ENCODE data around the gene NR1D2.

Gene NR1D2

DNA sequence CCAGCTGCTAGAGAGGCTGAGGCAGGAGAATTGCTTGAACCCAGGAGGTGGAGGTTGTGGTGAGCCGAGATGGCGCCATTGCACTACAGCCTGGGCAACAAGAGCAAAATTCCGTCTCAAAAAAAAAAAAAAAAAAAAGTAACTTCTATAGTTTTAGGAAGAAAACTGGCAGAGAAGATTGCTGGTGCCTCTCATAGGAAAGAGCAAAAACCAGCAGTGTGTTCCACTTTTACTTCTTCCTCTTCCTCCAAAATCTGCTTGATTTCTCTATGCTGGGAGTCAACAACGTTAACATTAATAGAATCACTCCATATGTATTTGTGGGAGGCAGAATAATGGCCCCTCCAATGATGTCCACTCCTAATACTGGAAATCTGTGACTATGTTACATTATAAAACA lies 12.5 kb upstream of the NR1D2 start:
- no peak for DNase-seq

DNA sequence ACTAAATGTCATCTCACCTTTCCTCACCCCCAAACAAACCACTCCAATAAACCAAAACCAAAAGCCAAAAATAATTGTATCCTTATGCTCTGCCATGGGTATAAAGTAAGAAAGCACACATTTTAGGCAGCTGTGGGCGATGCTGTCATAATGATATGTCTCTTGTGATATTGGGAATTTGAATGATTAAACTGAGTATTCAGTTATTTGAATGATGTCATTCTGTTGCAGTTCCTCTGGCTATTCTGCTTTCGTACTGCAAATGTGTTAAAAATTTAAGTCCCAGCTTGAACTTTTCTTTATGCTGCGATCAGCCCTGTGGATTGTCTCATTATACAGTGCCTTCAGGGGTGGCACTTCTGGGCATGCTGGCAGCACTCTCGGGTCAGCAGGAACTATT lies 10.8 kb upstream of the NR1D2 start:
- DNase-seq = no peak

DNA sequence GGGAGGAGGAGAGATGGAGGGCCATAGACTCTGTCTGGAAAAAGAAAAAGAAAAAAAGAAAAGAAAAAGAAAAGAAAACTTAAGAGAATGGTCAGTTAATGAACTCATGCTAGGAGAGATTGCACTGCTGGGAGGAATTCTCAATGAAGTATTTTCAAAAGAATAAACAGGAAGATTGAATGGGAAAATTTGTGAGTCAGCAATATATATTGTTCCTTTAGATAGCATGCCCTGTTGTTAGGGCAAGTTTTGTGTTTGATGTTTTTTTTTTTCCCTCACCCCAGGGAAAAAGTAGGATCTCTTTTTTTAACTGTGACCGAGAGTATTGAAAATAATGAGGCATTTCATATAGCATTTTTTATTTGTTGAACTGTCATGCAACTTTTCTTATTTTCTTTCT lies 7.8 kb upstream of the NR1D2 start:
- DNase-seq = no peak

DNA sequence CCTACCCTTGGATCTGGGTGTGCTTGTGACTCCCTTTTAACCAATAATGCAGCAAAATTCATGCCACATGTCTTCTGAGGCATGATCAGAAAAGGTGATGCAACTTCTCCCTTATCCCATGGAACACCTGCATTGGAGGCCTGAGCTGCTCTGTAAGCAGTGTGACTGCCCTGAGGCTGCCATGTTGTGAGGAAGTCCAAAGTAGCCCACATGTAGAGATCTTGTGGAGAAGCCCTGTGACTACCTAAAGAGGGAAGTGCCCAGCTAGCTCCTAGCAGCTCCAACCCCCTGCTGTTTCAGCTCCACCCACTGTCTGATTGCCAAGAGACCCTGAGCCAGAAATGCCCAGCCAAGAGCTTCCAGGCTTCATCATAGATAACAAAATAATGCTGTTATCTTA lies 6.4 kb upstream of the NR1D2 start:
- no peak for DNase-seq

DNA sequence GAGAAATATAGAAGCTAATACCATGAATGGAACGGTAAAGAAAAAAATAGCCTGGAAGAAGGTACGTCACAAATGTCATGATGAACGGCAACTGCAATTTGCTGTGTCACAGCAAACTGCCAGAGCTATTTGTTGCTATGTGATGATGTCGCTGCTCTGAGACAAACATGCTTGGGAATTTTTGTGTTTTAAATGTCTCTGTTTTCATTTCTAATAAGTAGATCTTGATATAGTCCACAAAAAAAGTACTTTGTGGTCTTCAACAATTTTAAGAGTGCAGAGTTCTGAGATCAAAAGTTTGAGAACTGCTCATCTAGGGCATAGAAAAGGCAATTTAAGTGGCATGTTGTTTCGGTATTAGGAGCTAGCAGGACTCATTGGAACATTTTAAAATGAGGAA lies 4.3 kb upstream of the NR1D2 start:
- DNase-seq = no peak

DNA sequence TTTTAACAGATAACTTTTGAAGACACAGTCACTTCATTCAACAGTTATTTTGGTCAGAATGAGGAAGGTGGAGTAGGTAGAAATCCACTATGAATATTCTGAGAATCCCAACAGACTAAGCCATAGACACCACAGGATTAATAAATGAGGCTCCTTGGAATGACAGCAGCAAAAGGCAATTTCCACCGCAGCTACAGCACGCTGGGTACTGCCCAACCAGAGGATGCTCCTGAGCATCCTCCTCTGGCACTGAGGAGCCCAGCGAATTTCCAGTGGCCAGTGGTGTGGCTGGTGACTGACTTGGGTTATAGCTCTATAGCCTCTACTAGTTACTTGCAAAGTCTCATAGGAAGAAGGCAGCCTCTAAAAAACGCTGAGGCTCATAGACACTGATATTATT lies 3.6 kb upstream of the NR1D2 start:
- DNase-seq = no peak

DNA sequence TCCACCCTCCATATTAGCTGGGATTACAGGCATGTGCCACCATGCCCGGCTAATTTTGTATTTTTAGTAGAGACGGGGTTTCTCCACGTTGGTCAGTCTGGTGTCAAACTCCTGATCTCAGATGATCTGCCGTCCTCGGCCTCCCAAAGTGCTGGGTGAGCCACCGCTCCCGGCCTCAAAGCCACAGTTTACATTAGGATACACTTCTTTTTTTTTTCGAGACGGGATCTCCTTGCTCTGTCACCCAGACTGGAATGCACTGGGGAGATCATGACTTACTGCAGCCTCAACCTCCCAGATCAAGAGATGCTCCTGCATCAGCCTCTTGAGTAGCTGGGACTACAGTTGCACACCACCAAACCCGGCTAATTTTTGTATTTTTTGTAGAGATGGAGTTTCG lies 2.5 kb upstream of the NR1D2 start:
- DNase-seq = no peak

DNA sequence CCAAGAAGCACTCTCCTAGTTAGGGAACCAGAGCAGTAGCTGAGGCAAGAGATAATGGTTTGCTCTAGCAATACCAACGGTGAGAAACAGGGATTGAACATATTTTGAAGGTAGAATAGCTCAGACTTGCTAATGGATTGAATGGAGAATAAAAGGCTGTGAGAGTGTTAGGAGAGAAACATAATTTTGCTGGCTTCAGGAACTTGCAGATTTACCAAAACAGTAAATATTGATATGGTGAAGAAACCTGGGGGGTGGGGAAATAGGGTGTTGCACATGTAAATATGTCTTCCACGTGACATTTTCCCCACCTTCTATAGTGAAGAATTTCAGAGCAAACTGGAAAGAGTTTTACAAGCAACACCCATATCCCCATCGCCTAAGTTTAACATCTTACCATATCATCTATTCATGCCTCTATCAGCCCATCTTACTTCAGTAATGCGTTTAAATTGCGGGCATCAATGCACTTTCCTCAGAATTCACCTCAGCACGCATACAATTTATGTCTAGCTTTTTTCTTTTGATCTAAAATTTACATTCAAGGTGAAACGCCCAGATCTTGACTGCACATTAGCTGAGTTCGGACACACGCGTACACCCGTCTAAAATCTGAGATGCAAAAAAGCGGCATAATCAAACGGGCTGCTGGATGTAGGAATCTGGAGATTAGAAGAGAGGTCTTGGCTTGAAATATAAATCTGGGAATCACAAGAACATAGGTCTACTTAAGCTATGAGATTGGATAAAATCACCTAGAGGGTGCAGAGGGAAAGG lies 891 bp upstream of the NR1D2 start:
- DNase-seq = no peak

DNA sequence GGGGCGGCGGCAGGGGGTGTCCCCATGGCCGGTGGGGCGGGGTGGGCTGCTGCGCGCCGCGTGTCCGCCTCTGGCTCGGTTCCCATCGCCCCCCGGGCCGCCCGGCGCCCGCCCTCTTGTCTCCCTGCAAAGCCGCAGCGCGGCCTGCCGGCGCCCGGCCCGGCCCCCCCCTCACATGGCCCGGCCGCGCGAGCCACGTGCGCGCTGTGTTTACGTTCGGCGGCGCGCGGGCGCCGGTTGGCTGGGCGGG lies 502 bp downstream of the NR1D2 start:
- DNase-seq = no peak

DNA sequence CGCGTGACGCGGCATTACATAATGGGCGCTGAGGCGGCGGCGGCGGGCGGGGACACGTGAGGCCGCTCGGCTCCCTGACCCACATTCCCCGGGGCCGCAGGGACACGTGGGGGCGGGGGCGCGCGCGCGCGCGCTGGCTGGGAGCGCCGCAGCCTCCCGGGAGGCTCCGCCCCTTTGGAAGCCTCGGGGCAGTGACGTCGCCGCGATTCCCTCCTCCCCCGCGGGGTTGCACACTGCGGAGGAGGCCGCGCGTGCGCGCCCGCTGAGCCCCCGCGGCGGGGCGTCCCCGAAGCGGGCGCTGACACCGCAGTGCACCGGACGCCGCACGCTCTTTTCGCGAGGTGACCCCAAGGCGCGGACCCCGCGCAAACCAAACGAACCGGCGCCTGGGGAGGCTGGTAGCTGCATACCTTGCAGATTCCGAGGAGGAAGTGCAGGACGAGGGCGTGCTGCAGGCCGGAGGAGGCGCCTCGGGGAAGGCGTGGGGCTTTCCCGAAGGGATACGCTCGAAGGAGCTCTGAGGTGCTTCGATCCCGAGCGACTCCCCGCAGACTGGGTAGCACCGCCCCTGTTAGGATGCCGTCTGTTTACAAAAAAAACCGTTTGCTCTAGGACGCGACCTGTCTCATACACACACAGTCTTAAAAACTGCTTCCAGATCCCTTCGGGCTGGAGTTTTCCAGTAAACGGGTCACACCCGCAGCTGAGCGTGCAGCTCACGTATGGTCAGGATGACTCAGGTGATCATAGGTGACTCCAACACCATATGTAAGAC lies 1.0 kb downstream of the NR1D2 start:
- DNase-seq = peak; percentile 94

DNA sequence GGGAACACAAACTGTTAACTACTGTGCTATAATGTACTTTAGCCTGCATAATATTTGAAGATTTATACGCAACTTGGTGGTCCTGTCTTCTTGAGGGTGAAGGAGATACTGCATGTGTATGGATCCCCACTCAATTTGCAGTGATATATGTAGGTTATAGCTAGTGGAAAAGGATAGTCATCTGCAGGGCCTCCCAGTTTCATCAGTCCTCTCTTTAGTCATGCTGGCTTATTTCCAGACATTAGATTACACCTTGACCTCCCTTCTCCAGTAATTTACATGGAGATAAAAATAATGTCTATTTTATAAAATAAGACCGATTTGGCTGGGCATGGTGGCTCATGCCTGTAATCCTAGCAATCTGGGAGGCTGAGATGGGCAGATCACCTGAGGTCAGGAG lies 3.7 kb downstream of the NR1D2 start:
- DNase-seq = no peak

DNA sequence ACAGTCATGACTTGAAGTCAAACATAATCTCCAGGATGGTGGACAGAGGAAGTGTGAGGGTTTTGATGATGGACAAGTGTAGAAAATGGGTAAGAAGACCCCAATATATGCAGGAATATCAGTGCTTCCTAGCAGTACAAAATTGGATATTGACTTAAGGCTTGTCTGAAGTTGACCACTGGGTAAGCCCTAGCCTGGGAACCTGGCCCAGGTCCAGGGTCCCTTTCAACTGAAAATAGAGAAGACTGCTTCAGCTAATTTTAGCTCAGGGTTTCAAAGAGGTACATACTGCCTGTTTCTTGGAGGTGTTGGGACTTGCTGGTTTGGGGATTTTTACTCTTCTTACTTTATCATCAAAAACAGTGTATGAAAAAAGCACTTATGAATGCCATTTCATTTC lies 4.7 kb downstream of the NR1D2 start:
- peak; percentile 48 for DNase-seq

DNA sequence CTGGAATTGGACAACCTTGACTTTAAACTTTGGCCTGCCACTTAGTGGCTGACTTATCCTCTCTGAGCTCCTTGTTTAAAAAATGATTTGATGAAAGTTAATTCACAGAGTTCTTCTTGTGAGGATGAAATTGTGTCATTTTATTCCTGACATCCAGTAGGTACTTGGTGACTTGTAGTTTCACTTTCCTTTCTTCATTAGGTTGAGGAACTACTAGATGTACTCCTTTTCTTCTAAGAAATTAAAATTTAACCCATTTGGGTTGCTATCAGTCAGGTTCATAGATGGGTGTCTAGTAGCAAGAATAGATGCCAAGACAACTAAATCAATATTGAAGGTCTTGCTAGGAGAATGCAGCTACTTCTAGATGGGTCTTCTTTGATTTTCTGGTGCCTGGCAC lies 5.2 kb downstream of the NR1D2 start:
- DNase-seq = no peak

DNA sequence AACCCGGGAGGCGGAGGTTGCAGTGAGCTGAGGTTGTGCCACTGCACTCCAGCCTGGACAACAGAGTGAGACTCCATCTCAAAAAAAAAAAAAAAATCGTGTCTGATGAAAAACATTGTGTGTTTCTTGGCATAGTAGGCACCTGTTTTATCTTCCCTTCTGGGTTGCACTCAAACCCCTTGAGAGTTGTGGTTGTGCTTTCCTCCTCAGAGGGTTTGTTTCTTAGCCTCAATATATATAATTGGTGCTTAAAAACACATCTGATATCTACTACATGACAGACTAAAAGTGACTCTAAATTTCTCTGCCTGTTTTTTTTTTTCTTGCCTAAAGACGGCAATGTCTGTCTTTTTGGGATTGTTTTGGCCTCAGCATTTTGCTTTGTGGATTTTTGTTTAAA lies 7.6 kb downstream of the NR1D2 start:
- no peak for DNase-seq

DNA sequence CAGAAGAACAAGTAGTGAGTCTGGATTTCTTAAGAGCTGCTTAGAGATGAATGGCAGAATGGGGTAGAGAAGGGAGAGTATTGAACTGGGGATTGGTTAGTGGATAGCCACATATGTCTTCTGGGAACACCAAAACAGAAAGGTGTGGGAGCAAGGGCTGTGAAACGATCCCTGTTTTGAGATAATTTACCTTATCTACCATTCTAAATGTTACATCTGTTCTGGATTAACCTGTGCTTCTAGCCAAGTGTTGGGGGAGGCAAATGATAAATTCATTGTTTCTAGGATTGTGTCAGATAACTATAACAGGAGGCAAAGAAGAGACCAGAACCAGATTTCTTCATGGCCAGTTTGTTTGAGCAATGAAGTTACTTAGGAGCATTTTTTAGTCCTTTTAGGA lies 8.4 kb downstream of the NR1D2 start:
- no peak for DNase-seq

DNA sequence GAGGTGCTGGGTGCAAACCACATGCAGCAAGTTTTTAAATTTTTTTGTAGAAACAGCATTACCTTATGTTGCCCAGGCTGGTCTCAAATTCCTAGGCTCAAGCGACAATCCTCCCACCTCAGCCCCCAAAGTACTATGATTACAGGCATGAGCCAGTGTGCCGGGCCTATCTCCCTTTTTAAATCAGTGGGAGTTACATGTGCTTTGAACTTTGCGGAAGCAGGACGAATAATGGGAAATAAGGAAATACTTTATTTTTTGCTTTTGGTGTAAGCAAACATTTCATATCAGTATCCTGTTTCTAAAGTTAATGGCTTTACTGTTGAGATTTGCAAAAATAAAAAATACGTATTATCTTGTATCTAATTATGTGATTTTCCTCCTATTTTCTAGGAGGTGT lies 9.1 kb downstream of the NR1D2 start:
- no peak for DNase-seq

DNA sequence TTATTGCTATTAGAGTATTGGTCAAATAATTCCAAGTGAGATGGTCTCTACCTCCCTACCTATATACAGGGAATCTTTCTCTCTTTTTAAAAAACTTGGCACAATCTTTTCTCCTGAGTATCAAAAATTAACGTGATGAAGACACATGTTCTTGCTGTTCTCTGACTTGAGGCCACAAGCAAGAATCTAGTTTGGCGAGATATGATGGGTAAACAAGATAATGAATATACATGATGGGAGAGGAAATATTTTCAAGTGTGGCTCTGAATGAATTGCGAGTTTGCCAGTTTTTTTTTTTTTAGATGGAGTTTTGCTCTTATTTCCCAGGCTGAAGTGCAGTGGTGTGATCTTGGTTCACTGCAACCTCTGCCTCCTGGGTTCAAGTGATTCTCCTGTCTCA lies 11.6 kb downstream of the NR1D2 start:
- no peak for DNase-seq

DNA sequence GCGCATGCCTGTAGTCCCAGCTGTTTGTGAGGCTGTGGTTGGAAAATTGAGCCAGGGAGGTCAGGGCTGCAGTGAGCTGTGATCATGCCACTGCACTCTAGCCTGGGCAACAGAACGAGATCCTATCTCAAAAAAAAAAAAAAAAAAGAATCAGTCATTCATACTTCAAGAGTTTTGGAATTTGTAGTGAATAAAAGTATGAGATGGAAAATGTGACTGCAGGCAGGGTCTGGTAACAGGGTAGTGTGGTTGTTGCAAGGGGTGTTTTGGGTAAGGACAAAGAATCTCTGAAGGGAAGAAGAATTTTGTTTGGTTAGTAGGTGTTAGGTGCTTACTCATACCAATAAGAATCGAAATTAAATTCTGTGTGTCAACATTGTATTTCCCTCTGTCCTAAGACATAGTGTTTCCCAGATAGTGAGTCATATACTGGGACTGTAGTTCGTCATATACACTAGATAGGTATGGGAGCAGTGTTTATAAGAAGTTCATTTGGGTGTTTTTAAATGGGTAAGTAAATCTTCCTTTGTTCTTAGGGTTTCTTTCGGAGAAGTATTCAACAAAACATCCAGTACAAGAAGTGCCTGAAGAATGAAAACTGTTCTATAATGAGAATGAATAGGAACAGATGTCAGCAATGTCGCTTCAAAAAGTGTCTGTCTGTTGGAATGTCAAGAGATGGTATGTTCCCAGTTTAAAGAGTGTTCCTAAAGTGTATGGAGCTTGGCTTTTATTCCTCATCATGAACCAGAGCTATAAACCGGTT lies 14.2 kb downstream of the NR1D2 start:
- no peak for DNase-seq

DNA sequence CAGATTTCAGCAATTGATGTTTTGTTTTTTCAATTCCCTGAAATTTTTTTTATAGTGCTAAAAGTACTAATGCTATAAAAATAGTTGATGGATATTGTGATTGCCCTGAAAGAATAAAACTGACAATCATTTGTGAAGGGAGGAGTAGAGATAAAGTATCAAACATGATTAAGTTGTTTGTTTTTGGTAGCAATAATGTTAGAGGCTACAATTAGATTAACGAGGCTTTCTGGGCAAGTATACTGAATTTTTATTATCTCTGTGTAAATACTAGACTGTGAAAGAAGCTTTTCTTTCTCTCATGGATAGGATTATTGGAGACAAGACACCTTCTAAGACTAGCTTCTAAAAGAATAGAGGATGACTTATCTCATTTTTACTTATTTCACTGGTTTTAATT lies 15.6 kb downstream of the NR1D2 start:
- DNase-seq = no peak

DNA sequence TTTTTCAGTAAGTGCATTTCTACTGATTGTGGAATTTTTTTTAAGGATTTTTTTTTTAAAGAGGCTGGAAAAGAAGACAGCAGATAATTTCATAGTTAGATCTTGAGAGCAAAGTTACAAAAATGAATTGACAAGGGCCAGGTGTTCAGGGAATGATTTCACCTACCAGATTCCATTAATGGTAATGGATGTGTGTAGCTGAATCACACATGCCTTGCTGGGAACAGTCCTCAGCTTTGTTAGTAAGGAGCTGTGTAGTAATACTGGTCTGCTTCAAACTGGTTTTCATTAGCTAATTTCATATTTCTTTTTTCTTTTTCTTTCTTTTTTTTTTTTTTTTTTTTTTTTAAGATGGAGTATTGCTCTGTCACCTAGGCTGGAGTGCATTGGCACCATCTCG lies 16.0 kb downstream of the NR1D2 start:
- DNase-seq = no peak

DNA sequence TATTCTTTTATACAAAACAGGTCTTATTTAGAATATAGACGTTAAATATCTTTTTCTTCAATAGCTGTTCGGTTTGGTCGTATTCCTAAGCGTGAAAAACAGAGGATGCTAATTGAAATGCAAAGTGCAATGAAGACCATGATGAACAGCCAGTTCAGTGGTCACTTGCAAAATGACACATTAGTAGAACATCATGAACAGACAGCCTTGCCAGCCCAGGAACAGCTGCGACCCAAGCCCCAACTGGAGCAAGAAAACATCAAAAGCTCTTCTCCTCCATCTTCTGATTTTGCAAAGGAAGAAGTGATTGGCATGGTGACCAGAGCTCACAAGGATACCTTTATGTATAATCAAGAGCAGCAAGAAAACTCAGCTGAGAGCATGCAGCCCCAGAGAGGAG lies 16.8 kb downstream of the NR1D2 start:
- DNase-seq = no peak

DNA sequence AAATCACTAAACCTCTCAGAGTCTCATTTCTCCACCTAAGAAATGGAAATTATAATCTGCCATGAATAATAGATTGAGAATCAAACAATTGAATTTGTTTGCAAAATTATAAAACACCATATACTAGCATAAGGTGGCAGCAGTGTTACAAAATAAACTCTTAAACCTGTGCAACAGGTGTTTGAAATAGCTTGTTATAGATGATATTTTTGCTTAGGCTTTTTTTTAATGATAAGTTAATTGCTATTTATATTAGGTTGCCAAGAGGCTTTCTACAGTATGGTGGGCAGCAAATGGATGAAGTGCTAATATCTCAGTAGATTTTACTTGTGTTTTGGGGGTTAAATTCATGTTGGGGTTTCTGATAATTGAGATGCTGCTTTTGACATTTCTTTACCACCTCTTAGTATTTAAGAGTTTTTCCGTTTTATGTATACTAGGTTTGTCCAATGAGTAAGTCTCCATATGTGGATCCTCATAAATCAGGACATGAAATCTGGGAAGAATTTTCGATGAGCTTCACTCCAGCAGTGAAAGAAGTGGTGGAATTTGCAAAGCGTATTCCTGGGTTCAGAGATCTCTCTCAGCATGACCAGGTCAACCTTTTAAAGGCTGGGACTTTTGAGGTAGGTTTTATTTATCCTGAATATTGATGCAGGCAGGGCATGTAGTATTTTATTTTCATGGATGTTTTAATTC lies 19.6 kb downstream of the NR1D2 start:
- no peak for DNase-seq

DNA sequence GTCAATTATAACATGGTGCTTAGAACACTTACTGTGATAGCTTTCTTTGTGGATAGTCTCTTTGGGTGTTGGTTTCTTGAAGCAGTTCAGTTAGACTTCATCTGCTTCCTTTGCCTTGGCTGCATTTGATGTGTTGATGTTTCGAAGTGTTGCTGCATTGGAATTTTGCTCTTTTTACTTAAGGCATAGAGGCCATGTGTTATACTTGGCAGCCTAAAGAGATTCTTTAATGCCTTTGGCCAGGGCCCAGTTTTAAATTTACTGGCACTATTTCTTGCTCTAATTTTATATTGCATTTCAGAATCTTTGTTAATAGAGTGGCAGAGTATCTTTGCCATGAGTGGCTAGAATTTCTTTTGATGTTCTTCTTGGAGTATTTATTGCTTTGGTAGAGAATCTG lies 21.2 kb downstream of the NR1D2 start:
- no peak for DNase-seq

Measured in midbrain (tissue), 1 donor.